ENCODE results near the gene MMD2.

The MMD2 gene

GRCh38 chr7:4999369-4999950 lies 40.5 kb upstream of the MMD2 start:
- H3K9ac ChIP-seq: no peak overlapping the region
- H3K36me3 ChIP-seq (ENCODE audit: insufficient read depth): peaks cover 4% of the 10 kb centered on the region; the same call in 1 of the 2 replicates
- H3K27me3 ChIP-seq (ENCODE audit: insufficient read depth, low read depth): no peaks in the 10 kb centered on the region
- H3K4me1 ChIP-seq (ENCODE audit: low read depth, poor library complexity, severe bottlenecking): no peaks in the 10 kb centered on the region
- no peak overlapping the region for H3K27ac ChIP-seq
- TF ChIP-seq, protein P1, sequence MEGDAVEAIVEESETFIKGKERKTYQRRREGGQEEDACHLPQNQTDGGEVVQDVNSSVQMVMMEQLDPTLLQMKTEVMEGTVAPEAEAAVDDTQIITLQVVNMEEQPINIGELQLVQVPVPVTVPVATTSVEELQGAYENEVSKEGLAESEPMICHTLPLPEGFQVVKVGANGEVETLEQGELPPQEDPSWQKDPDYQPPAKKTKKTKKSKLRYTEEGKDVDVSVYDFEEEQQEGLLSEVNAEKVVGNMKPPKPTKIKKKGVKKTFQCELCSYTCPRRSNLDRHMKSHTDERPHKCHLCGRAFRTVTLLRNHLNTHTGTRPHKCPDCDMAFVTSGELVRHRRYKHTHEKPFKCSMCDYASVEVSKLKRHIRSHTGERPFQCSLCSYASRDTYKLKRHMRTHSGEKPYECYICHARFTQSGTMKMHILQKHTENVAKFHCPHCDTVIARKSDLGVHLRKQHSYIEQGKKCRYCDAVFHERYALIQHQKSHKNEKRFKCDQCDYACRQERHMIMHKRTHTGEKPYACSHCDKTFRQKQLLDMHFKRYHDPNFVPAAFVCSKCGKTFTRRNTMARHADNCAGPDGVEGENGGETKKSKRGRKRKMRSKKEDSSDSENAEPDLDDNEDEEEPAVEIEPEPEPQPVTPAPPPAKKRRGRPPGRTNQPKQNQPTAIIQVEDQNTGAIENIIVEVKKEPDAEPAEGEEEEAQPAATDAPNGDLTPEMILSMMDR (conservative IDR thresholded peaks at IDR 0.05; ENCODE audit: low read depth, low read length): no peak
- no peaks in the 10 kb centered on the region for H3K79me2 ChIP-seq (ENCODE audit: insufficient read depth, low read depth)
- H3K4me3 ChIP-seq (IDR thresholded peaks at IDR 0.05; ENCODE audit: insufficient read depth, low read depth, low read length): no peak overlapping the region
- H4K20me1 ChIP-seq (ENCODE audit: insufficient read depth): no peaks in the 10 kb centered on the region
- no peak overlapping the region for H2AFZ ChIP-seq (ENCODE audit: low read depth)
- H3K4me2 ChIP-seq: no peak overlapping the region

- H3K27me3 ChIP-seq (ENCODE audit: insufficient read depth, low read depth): no peaks in the 10 kb centered on the region
- no peak overlapping the region for H3K27ac ChIP-seq
- peaks cover 4% of the 10 kb centered on the region; the same call in 1 of the 2 replicates for H3K36me3 ChIP-seq (ENCODE audit: insufficient read depth)
- no peaks in the 10 kb centered on the region for H3K79me2 ChIP-seq (ENCODE audit: insufficient read depth, low read depth)
- no peak overlapping the region for H3K4me3 ChIP-seq (IDR thresholded peaks at IDR 0.05; ENCODE audit: insufficient read depth, low read depth, low read length)
- TF ChIP-seq, protein P1 (conservative IDR thresholded peaks at IDR 0.05; ENCODE audit: low read depth, low read length): no peak
- H3K4me1 ChIP-seq (ENCODE audit: low read depth, poor library complexity, severe bottlenecking): no peaks in the 10 kb centered on the region
- no peak overlapping the region for H2AFZ ChIP-seq (ENCODE audit: low read depth)
- no peak overlapping the region for H3K9ac ChIP-seq
- H3K4me2 ChIP-seq: no peak overlapping the region
- no peaks in the 10 kb centered on the region for H4K20me1 ChIP-seq (ENCODE audit: insufficient read depth)
Measured at GRCh38 chr7:4998910-4999309, 39.9 kb upstream of the MMD2 start.

DNA sequence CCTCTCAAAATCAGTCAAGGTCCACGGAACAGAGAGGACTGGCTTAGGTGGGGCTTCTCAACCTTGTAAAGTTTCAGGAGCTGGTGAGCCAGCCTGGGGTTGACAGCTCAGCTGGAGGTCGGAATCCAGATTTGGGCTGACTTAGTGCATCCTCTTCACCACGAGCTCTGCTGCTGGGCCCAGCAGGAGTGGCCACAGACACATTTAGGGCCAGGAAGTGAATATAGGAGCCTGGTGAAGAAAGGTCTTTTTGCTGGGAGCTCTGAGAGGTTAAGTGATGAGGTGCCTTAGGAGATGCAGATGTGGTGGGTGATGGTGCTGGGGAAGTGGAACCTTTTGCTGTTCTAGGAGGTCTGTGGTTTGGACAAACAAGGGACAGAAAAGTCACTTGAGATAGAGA lies 39.3 kb upstream of the MMD2 start:
- Histone ChIP-seq H3K4me3 (IDR thresholded peaks at IDR 0.05; ENCODE audit: insufficient read depth, low read depth, low read length) (no peak overlapping the region), H3K36me3 (ENCODE audit: insufficient read depth) (peaks cover 4% of the 10 kb centered on the region; the same call in 1 of the 2 replicates), H4K20me1 (ENCODE audit: insufficient read depth) (no peaks in the 10 kb centered on the region), H3K27ac (no peak overlapping the region), H3K4me2 (no peak overlapping the region), H3K4me1 (ENCODE audit: low read depth, poor library complexity, severe bottlenecking) (no peaks in the 10 kb centered on the region), H3K79me2 (ENCODE audit: insufficient read depth, low read depth) (no peaks in the 10 kb centered on the region), H3K9ac (no peak overlapping the region), H3K27me3 (ENCODE audit: insufficient read depth, low read depth) (no peaks in the 10 kb centered on the region), H2AFZ (ENCODE audit: low read depth) (no peak overlapping the region)
- TF ChIP-seq, protein P1 (conservative IDR thresholded peaks at IDR 0.05; ENCODE audit: low read depth, low read length): no peak

DNA sequence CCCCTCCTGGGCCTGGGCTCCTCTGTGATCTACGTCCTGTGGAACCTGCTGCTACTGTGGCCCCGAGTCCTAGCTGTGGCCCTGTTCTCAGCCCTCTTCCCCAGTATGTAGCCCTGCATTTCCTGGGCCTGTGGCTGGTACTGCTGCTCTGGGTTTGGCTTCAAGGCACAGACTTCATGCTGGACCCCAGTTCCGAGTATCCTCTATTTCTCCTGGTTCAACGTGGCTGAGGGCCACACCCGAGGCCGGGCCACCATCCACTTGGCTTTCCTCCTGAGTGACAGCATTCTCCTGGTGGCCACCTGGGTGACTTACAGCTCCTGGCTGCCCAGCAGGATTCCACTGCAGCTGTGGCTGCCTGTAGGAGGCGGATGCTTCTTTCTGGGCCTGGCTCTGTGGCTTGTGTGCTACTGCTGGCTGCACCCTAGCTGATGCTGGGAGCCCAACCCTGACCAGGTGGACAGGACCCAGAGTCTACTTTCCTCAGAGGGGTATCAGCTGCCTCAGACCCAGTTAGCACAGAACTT lies 37.8 kb upstream of the MMD2 start:
- no peaks in the 10 kb centered on the region for H3K4me1 ChIP-seq (ENCODE audit: low read depth, poor library complexity, severe bottlenecking)
- H3K36me3 ChIP-seq (ENCODE audit: insufficient read depth): peaks cover 4% of the 10 kb centered on the region; the same call in 1 of the 2 replicates
- H3K79me2 ChIP-seq (ENCODE audit: insufficient read depth, low read depth): no peaks in the 10 kb centered on the region

More for the DNA sequence above, 37.8 kb upstream of the MMD2 start:
- Histone ChIP-seq H3K4me3 (IDR thresholded peaks at IDR 0.05; ENCODE audit: insufficient read depth, low read depth, low read length) (no peak overlapping the region), H3K4me2 (no peak overlapping the region), H2AFZ (ENCODE audit: low read depth) (no peak overlapping the region), H3K27me3 (ENCODE audit: insufficient read depth, low read depth) (no peaks in the 10 kb centered on the region), H4K20me1 (ENCODE audit: insufficient read depth) (no peaks in the 10 kb centered on the region), H3K9ac (no peak overlapping the region), H3K27ac (no peak overlapping the region)
- TF ChIP-seq, protein P1 (conservative IDR thresholded peaks at IDR 0.05; ENCODE audit: low read depth, low read length): no peak

All from KMS-11 (cell line).